Stimulated activated CD8-positive, alpha-beta memory T cell treated with anti-CD3 and anti-CD28 coated beads, Interleukin-12 subunit alpha, Interleukin-12 subunit beta, amount 100 ng/mL, for 4 hours (primary cell): ENCODE results near the gene CALY.

Experiments
- DNase-seq: peaks from one replicate; pipeline ENCODE4 v3.0.0-alpha.2; 2020; ENCODE audit warnings: low read depth

CALY gene

GRCh38 chr10:133366751-133367150 lies 30.1 kb upstream of the CALY start:
- DNase-seq: no peak

DNA sequence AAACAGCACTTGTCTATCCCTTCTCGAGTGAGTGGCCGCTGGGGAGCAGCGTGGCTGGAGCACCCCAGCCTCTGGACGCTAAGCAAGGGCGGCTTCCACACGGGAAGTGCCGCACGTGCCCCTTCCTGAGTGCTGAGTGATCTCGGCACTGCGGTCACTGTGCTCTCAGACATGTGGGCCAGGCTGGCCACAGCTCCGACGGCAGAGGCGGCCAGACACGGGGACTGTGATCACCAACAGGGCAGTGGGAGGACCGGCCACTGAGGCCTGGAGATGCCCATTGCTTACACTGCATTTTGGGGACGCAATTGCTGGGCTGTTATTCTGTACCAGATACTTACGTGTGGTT lies 29.4 kb upstream of the CALY start:
- no peak for DNase-seq

DNA sequence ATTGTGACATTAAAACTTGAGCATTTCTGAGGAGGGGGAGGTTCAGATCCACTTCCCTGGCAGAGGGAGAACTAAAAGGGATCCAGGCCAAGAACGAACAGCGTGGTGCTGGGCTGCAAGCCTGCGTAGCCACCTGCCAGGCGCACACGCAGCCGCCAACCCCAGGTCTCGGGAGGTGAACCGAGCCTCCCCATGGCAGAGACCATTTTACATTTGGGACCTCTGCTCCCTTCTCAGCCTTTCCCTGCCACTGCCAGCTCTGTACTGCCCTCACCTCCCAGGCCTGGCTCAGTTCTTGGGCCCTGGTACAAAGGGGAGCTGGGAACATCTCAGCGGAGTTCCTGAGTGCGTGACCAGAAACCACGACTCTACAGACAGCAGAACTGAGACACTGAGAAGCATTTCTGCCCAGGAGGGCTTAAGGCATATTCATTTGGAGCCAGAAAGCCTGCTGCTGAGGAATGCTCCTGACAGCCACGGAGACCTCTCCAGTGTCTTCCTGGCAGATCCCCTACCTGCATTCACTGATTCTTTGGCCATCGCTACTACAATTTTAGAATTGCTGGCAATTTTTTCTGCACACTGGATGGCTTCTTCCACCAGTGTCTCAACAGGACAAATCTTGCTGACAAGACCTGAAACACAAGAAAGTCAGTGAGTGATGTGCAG lies 28.9 kb upstream of the CALY start:
- no peak for DNase-seq

DNA sequence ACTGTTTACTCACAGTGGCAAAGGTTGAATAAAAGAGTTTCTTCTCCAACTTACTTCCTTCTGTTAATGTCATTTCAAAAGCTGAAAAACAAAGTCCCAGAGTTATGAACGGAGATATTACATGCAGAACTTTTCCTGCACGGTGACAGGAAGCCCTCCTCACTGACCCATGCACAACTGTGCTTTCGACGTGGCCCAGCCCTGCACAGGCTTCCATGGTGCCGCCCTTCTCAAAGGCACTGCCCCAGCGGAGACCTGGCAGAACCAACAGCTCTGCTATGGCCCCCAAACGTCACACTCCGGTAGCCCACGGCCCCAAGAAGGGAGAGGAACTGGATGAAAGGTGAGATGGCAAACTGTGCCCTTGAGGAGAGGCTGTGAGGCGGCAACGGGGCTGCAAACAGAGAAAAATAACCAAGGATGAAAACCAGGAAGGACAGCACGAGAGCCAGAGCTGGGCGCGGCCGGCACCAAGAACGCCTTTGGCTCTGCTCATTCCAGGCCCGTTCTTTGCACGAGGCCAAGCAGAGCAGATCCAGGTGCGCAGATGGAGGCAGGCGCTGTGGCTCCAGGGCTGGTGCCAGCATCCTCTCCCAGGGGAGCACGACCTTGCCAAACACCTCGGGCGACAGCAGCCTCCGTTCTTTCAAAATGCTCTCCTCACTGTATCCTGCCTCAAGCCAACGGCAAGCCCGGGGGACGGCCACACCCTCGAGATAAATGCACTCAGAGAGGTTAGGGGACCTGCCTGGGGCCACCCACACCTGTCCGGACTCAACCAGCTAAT lies 28.1 kb upstream of the CALY start:
- DNase-seq: no peak

- DNase-seq: no peak
Observed at GRCh38 chr10:133362846-133363245, 26.1 kb upstream of the CALY start.

- DNase-seq: no peak
Observed at GRCh38 chr10:133361773-133362441, 25.2 kb upstream of the CALY start.

DNA sequence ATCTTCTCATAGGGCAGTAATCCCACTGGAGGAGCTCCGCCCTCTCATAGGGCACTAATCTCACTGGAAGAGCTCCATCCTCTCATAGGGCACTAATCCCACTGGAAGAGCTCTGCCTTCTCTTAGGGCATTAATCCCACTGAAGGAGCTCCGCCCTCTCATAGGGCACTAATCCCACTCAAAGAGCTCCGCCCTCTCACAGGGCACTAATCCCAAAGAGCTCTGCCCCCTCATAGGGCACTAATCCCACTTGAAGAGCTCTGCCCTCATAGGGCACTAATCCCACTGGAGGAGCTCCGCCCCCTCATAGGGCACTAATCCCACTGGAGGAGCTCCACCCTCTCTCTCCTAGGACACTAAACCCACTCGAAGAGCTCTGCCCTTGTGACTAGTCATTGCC lies 24.5 kb upstream of the CALY start:
- no peak for DNase-seq

GRCh38 chr10:133359972-133360610 lies 23.4 kb upstream of the CALY start:
- DNase-seq: no peak

DNA sequence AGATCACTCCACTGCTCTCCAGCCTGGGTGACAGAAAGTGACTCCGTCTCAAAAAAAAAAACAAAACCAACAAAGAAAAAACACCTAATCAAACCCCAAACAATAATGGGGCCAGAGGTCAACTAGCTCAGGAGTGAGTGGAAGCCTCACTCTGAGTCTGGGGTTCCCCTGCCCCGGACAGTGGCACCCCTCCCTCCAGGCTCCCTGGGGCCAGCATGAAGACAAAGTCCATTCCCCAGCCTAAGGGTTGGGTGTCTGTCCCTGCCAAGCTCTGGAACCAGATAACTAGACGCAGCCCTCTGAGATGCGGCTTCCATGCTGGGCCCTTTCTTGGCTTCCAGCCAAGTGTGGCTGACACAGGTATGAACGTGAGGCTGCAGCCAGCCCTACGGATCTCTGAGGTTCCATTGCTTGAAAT lies 22.9 kb upstream of the CALY start:
- DNase-seq: no peak

DNA sequence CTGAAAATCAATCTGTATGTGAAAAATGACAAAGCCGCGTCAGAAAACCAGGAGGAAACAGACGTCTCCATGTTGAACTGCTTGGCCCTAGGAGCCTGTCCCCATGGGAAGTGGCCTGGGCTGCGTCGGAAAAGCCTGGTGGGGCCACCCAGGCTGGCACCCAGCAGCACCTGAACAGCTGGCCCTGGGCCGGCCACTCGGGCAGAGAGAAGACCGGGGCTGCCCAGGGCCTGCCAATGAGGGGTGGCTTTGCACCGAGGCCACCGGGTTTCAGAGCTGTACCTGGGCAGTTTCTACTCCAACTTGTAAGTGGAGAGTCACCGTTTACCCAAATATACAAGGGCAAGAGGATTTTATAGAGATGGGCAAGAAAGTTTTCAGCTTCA lies 22.2 kb upstream of the CALY start:
- DNase-seq: no peak

- DNase-seq: no peak
Observed at GRCh38 chr10:133358162-133358924, 21.6 kb upstream of the CALY start.

- DNase-seq: peak; percentile 59
Observed at GRCh38 chr10:133357285-133358161, 20.8 kb upstream of the CALY start, which contains the start of gene FUOM. FUOM (minus strand) TSS chr10:133358019; CDS start chr10:133358007, 12 bp downstream.

DNA sequence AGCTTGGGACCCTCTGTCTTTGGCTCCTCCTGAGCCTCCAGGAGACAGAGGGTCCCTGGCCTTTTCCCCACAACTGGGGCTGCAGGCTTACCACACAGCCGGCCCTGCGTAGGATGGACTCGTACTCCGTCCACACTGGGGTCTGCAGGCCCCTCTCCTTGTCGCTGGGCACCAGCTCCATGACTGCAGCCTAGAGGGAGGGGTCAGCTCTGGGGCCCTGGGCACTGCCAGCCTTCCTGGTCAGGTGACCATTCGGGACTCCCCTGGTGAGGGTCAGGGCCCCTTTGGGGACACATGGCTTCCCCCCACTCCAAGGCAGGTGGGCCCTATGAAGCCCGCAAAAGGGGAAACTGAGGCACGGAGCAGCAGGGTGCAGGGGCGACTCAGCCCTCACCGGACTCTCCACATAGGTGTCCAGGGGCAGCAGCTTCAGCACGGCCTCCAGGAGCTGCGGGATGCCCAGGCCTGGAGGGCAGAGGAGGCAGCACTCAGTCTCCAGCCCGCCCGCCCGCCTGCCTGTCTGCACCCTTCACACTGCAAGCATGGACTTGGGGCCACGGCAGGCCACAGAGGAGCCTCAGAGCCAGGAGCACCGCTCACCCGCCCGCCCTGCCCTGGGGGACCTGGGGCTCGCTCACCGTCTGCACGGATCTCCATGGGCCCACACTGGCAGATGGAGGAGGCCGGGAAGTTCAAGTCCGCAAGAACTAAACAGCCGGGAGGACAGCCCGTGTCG lies 20.0 kb upstream of the CALY start:
- no peak for DNase-seq

DNA sequence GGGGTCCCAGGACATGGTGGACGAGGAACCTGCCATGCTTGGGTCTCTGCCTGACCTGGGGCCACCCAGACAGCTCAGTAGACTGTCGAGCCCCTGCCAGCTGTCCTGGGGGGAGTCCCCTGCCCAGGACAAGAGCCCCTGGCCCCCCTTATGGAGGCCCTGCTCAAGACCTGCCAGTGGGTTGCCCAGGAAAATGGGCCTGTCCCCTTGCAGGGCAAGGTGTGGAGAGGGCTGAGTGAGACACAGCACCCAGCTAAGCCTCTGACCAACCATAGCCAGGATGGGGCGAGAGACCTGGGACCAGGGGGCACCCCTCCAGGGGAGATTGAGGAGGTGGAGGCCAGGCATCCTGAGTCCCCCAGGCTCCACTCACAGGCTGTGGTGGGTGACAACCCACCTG lies 19.3 kb upstream of the CALY start:
- DNase-seq: no peak

DNA sequence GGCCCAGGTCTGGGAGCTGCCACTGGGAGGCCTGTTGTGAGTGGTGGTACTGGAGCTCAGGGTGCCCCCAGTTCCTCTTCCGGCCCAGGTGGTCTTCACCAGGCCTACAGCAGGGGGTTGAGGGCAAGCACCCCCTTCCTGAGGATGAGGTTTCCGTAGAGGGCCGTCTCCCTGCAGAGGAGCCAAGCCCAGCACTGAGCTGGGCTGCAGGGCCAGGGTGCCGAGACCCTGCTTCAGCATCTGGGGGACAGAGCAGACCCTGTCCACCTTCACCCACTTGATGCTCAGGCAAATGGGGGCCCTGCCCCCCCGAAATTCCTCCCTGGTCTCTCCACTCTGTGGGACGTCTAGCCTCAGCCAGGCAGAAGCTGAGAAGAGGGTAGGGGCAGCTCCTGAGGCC lies 18.6 kb upstream of the CALY start:
- no peak for DNase-seq

DNA sequence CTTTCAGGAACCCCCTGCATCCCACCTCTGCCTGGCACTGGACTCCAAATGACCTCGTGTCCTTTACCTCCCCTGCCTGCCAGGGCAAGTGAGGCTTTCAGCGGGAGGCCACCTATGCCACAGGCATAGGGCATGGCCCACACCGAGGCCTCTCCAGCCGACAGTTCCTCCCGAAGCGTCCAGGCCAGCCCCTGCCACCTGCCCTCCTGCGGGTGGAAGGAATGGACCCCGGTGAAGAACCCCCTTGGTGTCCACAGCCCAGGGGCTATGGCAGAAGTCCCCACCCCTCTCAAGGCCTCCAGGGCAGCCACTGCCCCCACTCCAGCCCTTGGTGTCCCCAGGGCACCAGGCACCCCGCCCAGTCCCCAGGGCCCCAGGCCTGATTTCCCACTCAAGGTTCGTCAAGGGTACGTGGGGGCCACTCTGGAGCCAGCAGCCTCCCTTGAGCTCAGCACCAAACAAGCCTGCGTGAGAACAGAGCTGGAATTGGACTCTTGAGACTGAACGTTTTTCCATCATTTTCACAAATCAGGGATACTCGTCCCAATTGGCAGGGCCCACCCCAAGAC lies 18.1 kb upstream of the CALY start:
- no peak for DNase-seq

DNA sequence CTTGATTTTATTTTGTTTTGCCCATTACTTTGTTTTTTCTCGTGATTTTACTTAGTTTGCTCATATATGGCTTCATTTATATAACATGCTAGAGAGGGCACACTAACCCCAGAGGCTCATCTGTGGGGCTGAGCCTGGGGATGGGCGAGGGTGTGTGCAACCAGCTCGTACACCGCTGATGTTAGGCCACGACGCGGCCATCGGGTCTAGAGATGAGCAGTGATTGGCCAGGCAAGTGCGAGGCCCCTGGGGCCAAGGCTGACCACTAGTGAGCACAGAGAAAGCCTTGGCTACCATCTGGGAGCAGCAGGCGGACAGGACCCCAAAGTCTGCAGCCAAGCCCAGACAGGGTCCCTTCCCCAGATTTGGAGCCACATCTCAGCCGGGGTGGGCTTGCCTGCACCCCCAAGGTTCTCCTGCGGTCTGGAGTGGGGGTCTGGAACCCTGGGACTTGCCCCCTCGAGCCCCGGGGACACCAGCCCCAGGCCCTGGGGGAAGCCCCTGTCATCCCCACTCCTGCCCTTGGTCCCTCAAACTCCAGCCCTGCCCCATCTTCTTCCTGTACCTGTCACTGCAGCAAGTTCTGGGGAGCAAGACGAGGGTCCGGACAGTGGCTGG lies 17.4 kb upstream of the CALY start:
- no peak for DNase-seq

DNA sequence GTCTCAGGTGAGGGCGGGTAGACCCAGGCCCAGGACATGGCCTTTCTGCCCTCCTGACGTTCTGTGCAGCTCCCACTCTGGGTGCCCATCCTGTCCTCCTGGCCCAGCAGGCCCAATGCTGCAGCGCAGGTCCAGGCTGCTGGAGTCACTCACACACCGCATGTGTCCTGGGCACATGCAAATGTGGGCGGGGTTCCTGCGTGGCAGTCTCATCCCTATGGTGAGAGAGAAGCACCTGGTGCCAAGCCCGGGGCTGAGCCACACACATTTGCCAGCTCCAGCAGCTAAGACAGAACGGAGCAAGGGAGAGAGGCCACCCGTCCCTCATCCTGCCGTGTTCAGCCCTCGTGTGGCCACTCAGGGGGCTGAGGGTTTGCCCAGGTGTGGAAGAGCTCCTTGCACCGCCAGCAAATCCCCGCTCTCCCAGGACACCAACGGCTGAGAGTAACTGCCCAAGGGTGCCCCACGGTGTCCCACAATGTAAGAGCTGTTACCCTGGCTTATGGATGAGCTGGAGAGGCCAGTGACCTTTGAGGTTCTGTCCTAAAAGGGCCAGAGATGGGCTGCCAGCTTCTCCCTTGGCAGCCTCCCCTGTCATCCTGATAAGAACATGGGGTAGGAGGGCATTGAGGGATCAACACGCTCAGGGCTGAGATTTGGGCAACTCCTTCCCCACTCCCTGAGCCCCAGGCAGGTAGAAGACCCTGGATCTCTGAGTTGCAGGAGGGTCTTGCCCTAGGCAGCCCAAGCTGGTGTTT lies 16.7 kb upstream of the CALY start:
- DNase-seq: no peak
